Stimulated activated CD8-positive, alpha-beta memory T cell treated with anti-CD3 and anti-CD28 coated beads, Interleukin-7, amount 100 ng/mL, for 4 hours (primary cell): ENCODE data around the gene EXD2.
"Not testable (repeated sequence)": the region's sequence is repeated elsewhere in the genome, so short reads cannot be mapped to it uniquely, and the experiment has no call there.

Source experiments
- DNase-seq, 2 donors: peaks; one replicate each; pipeline ENCODE4 v3.0.0-alpha.2; 2020; ENCODE audit warnings: low read depth in 2 of 2

Gene EXD2

GRCh38 chr14:69193721-69194120, 2.4 kb downstream of the EXD2 start:
- DNase-seq, result no peak

- DNase-seq, result no peak
These were observed 8.5 kb downstream of the EXD2 start for GRCh38 chr14:69199786-69200185.

- no peak for DNase-seq
These were observed 13.5 kb downstream of the EXD2 start for GRCh38 chr14:69204753-69205152.

GRCh38 chr14:69207435-69208041, 16.2 kb downstream of the EXD2 start:
- no peak for DNase-seq

GRCh38 chr14:69208666-69209065, 17.4 kb downstream of the EXD2 start:
- DNase-seq, result no peak

- DNase-seq, result no peak
These were observed 23.1 kb downstream of the EXD2 start for GRCh38 chr14:69214393-69214792.

GRCh38 chr14:69217663-69218062, 26.4 kb downstream of the EXD2 start:
- not testable (repeated sequence) for DNase-seq

GRCh38 chr14:69224946-69225345, 33.6 kb downstream of the EXD2 start:
- DNase-seq, result no peak

GRCh38 chr14:69226178-69226577, 34.9 kb downstream of the EXD2 start:
- no peak for DNase-seq

GRCh38 chr14:69226736-69227135, 35.4 kb downstream of the EXD2 start:
- no peak for DNase-seq

GRCh38 chr14:69231486-69231885, 40.2 kb downstream of the EXD2 start:
- no peak for DNase-seq

GRCh38 chr14:69232388-69232787, 41.1 kb downstream of the EXD2 start:
- no peak for DNase-seq

- DNase-seq, result no peak
These were observed 42.8 kb downstream of the EXD2 start for GRCh38 chr14:69234106-69234505.

GRCh38 chr14:69235708-69236107, 44.4 kb downstream of the EXD2 start:
- no peak for DNase-seq

GRCh38 chr14:69237142-69237541, 45.8 kb downstream of the EXD2 start:
- DNase-seq, result no peak

- no peak for DNase-seq
These were observed 46.3 kb downstream of the EXD2 start for GRCh38 chr14:69237584-69237983.

GRCh38 chr14:69238883-69239282, 47.6 kb downstream of the EXD2 start:
- DNase-seq, result no peak

- no peak for DNase-seq
These were observed 49.4 kb downstream of the EXD2 start for GRCh38 chr14:69240527-69241173.

GRCh38 chr14:69241577-69241976, 50.3 kb downstream of the EXD2 start:
- no peak for DNase-seq

GRCh38 chr14:69242311-69243224, 51.3 kb downstream of the EXD2 start:
- DNase-seq, result peak in 1 of 2 donors; percentile 21

GRCh38 chr14:69244946-69245345, 53.6 kb downstream of the EXD2 start:
- DNase-seq, result no peak

GRCh38 chr14:69246331-69246730, 55.0 kb downstream of the EXD2 start:
- DNase-seq, result no peak
